SH-SY5Y (cell line): ENCODE measurements around the gene TFDP1.

Experiments used
- GATA2 ChIP-seq: IDR thresholded peaks from 2 replicates; pipeline ENCODE4 v1.6.1; 2011; ENCODE audit warnings: mild to moderate bottlenecking, low read depth, low read length
- GATA3 ChIP-seq: IDR thresholded peaks from 2 replicates; pipeline ENCODE4 v1.6.1; 2011; ENCODE audit warnings: low read depth, mild to moderate bottlenecking, low read length, moderate library complexity

DNA sequence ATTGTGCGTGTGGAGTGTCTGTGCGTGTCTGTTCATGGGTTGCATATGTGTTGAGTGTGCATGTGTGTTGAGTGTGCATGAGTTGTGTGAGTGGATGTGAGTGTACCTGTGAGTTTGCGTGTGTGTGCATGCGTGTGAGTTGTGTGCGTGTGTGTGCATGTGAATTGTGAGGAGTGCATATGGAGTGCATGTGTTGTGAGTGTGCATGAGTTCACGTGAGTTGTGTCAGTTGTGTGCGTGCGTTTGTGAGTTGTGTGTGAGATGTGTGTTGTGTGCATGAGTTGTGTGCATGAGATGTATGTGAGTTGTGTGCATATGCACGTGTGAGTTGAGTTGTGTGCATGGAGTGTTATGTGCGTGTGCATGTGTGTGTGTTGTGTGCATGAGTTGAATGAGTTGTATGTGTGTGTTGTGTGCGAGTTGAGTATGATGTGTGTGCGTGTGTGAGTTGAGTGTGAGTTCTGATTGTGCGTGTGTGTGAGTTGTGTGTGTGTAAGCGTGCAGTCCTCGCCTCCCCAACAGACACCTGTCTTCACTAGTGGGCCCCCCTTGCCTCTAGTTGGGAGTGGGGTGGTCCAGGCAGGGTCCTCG is 29.3 kb downstream of the TFDP1 start:
- TF ChIP-seq GATA2 (no peak), GATA3 (no peak)
